ENCODE data around the gene HSCB.
"Not testable (repeated sequence)": the region's sequence is repeated elsewhere in the genome, so short reads cannot be mapped to it uniquely, and the experiment has no call there.

The HSCB gene

DNA sequence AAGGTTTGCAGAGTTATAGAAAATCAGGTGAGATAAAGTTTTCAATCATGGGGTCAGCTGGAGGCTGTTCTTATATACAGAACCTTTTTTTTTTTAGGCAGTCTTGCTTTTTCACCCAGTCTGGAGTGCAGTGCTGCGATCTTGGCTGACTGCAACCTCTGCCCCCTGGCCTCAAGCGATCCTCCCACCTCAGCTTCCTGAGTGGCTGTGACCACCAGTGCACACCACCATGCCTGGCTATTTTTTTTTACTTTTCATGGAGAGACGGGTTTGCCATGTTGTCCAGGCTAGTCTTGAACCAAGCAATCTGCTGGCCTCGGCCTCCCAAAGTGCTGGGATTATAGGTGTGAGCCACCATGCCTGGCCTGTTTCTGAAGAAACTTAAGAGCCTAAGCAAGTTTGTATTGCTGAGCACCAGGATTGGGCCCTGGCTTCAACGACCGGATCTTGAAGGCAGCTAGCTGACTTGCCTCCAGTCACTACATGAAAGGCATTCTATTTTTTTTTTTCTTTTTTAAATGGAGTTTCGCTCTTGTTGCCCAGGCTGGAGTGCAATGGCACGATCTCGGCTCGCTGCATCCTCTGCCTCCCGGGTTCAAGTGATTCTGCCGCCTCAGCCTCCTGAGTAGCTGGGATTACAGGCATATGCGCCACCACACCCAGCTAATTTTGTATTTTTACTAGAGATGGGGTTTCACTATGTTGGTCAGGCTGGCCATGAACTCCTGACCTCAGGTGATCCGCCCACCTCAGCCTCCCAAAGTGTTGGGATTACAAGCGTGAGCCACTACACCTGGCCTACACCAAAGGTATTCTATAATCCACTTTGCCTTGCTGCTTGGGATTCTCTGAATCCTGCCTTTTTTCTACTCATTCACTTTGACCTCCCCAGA lies 50.9 kb downstream of the HSCB start:
- no peak for DNase-seq

DNA sequence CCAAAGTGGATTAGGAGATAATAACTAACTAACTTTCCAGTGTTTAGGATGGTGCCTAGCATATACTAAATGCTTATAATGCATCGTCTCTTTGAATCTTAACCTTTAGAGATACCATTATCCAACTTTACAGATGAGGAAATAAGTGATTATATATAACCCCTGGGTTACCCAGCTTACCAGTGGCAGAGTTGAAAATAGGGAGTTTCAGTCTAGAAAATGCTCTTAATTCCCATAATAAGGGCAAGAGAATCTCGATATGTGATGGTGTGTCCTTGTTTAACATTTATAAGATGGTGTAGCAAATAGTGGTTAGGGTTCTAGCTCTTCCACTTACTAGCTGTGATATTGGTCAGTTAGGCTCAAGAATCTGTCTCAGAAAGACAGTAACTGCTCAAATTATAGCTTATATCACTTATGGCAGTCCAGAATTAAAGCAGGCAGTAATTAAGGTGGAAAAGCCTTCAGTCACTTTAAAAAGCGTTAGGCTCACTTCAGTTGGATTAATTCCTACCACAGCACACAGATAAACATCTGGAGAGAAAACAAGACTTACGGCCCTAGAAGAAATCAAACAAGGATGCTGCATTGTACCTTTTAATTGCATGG lies 52.2 kb downstream of the HSCB start:
- no peak for DNase-seq

DNA sequence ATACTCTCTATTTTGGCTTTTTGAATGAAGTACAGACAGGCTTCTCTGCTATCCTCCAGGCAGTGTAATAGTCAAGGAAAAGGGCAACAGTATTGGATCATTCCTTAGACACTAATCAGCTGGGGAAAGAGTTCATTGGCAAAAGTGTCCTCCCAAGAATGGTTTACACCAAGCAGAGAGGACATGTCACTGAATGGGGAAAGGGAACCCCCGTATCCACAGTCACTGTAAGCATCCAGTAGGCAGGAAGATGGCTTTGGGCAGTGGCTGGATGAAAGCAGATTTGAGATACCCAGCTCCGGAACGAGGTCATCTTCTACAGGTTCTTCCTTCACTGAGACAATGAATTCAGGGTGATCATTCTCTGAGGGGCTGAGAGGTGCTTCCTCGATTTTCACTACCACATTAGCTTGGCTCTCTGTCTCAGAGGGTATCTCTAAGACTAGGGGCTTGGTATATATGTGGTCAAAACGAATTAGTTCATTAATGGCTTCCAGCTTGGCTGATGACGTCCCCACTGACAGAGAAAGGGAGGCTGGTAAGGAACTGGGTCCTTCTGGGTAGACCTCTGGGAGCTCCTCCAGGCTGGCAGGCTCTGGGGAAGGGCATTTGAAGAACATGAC lies 53.3 kb downstream of the HSCB start:
- no peak for DNase-seq

DNA sequence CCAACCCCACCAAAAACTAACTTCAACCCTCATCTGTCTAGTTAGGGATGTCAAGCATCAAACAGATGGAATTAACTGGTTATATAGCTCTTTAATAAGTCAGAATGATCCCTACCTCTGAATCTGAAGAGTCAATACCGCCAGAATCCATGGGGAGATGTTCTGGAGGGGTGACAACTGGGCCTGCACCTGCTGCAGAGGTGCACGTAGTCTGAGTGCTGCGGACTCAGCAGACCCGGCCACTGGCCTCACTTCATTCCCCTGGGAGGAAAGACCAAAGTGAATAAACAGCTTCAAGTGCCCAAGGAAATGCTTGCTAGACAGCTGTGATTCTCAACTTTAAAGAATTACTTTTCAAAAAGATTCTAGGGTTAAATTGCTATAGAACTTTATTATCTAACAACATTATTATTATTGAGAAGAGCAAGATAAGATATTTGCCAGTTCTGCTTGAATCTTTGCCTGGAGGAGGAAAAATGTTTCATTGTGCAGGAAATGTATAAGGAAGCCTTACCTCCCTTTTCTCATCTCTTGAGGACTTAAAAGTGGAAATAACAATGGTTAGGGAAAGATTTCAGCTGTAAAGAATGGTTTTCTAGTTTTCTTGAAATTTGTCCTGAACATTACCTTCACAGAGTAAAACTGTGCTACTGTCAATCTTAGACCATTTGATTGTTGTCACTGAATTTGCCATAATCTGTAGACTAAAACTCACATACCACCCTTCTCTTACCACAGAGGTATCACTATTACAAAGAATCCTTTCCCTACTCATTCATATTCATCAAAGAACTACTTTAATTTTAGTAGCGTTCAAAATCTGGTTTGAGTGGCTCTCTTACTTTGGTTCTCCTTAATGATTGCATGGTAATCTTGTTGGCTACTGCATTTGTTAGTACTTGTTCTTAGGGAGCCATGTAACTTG lies 54.4 kb downstream of the HSCB start:
- DNase-seq, result no peak

DNA sequence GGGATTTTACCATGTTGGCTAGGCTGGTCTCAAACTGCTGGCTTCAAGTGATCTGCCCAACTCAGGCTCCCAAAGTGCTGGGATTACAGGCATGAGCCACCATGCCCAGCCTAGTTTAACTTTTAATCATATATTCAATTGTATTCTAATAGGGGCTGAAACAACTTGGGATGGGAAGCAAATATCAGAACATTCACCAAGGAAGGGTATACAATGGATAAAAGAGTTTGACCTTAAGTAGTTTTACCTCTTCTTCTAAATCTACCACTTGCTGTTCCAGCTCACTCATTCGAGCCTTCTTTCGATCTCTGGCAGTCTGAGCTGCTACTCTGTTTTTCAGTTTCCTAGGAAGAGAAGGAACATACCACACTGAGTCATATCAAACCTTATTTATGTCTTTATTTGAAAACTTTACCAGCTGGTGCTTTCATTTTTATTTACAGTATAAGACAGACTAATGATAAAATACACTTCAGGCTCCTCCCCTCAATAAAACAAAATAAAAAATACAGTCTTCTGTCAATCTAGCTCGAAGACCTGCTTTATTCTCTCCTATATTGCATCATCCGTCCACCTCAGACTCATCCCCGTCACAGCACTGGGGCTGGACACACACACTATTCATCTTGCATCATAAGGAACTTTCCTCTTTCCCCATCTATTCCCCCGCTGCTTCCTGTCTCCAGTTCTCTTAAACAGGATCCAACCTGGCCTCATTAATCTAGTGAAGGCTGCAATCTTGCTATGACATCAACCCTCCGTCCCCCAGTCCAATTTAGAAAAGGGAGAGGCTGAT lies 57.2 kb downstream of the HSCB start:
- no peak for DNase-seq

DNA sequence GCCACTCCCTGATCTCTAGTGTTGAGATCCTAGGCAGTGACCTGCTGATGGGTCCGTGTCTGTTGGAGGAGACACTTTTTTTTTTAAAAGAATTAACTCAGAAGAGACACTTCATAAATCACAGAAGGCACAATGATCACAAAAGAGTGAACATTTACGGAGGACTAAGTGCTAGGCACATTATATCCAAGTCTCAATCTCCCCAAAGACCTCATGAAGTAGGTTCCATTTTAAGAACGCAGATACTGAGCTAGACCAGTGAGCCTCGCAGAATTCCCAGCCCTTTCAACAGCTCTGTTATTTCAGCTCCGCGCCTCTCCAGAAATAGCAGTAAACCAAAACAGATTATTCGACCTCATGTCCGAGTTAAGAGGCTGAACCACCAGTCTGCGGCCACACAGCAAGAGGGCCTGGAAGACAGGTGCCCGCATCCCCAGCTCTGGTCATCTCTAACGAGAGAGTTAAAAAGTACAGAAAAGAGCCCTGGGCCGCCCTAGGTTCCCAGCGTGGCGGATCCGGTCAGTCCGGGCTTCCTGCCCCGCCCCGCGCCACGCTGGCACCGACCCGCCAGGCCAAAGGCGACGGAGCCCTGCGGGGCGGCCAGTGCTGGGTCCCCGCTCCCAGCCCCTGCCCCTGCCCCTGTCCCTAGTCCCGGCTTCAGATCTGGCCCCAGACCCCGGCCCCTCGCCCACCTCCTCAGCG lies 57.9 kb downstream of the HSCB start:
- DNase-seq, result no peak

DNA sequence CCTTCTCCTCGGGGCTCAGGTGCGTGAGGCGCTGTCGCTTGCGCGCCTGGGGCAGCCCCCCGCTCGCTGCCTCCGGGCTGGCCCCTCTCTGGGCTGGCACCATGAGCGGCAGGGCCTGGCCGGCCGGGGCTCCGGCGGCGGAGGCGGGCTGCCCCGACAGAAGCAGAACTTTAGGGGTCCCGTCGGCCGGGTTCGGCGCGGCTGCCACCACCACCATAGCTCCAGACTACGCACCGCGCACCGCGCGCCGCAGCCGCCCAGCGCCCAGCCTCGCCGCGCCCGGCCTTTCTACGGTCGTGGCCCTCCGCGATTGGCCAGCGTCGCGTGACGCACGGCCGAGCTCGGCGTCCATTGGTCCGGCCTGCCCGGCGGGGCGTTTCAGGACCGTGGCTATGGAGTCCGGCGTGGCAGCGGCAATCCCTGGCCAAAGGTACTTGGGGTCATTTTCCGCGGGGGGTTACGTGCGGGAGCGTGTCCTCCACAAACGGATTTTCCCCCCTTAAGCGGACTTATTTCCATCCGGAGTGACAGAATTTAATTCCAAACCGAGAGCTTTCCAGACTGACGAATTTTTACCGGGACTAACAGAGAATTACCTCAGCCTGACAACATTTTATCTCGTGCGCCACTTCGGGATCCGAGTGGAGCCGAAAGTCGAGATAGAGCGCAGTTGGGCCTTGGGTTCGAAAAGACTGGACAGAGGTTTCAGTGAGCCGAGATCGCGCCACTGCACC lies 58.6 kb downstream of the HSCB start, which contains the start of gene XBP1:
Gene XBP1, minus strand, starts transcription at position 262 of the 734 bp plus-strand sequence.
- peak; percentile 69 for DNase-seq

DNA sequence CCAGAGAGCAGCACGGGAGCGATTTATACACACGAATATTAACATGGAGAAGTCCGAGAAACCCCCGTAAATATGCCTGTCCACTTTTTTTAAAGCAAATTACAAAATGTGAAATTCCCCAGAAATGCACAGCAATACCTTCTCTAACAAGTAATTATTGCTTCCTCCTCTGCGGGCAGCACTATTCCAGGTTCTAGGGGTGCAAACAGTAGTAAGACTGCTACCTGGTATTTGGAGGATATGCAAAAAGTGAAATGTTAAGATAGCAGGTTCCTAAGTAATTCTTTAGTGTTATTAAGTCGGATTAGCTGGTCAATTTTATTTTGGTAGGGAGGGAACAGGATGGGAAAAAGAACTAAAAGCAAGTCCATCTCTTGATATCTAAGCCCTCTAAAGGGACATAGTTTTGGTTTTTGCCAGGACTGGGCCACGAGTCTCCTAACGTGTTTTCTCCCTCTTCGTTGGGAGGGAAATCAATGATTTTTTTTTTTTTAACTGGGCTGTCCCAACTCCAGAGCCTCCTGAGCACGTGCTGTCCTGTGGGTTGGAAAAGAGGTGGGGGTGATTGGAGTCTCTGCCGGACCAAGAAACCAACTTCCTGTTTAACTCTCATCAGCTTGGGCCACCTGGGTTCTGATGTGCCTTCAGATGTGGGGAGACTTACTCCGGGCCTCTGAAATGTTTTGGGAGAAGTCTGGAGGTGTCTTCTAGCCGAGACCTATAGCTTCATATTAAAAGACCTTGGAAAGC lies 60.2 kb downstream of the HSCB start:
- DNase-seq, result no peak

DNA sequence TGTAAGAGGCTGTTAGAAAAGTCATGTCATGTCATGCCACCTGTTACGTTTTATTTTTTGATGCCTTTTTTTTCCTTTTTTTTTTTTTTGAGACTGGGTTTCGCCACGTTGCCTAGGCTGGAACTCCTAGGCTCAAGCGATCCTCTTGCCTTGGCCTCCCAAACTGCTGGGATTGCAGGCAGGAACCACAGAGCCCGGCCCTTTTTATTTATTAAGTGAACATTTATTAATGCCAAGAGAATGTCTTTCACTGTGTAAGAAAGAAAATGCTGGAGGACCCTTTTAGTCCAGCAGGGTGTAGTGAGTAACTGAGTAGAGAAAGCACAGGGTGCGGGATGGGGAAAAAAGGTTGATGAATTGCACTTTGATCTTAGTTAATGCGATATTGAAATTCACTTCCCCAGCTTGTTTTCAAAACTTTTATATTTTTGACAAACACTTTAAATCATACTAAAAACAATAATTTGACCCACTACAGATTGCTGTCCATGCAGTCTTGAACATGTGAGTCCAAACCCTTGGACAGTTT lies 60.8 kb downstream of the HSCB start:
- DNase-seq, result no peak

DNA sequence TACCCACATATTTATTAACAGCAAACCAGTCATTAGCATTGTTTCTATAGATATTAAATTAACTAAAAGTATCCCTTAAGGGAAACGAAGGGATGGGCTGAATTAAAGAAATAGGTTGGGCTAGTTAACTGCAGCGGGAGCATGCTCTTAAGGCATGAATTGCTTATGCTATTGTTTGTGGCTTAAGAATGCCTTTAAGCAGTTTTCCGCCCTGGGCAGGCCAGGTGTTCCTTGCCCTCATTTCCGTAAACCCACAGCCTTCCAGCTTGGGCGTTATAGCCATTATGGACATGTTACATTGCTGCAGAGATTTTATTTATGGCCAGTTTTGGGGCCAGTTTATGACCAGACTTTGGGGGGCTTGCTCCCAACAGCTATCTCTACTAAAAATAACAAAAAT lies 63.6 kb downstream of the HSCB start:
- not testable (repeated sequence) for DNase-seq
